ENCODE data around the gene SLC35F6. TPM values are rescaled to one million over a fixed set of nuclear protein-coding genes. Genes with fewer than 3 reads are reported as not detected.

Gene SLC35F6
- total and polyA plus RNA-seq, 9 of the 15 experiments (the other 6 are each of a cell fraction or from before 2014, with no cell fraction given), result 11.9 to 47.3 (median 22.5) TPM

DNA sequence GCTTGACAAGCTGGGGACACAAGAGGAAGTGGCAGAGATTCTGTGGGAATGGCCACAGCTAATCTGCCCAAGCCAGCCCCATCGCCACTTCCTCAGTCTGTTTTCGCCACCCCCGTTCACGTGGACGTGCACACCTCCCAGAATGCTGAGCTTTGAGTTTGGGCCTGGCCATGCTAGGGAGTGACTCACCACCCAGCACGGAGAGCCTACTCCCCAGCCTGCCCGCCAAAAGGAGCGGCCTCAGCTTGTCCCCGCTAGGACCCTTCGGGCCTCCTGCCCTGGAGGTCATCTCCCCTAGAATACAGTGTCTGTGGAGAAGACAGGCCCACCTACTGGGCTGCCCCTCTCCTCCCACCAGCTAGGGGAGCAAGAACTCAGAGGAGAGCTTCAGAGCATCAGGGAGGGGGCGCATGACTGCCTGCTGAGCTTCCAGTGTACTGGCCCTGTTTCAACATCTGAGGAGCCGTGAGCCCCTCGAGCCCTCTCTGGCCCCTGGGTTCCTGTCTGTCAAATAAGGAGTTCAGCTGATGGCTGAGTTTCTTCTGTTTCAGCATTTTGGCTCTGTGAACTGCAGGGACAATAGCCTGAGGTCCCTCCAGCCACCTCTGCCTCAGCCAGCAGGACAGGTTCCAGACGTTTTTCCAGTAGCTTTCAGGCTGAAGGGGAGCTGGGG is 5.1 kb downstream of the SLC35F6 start (continued):
- TF ChIP-seq, protein P1, sequence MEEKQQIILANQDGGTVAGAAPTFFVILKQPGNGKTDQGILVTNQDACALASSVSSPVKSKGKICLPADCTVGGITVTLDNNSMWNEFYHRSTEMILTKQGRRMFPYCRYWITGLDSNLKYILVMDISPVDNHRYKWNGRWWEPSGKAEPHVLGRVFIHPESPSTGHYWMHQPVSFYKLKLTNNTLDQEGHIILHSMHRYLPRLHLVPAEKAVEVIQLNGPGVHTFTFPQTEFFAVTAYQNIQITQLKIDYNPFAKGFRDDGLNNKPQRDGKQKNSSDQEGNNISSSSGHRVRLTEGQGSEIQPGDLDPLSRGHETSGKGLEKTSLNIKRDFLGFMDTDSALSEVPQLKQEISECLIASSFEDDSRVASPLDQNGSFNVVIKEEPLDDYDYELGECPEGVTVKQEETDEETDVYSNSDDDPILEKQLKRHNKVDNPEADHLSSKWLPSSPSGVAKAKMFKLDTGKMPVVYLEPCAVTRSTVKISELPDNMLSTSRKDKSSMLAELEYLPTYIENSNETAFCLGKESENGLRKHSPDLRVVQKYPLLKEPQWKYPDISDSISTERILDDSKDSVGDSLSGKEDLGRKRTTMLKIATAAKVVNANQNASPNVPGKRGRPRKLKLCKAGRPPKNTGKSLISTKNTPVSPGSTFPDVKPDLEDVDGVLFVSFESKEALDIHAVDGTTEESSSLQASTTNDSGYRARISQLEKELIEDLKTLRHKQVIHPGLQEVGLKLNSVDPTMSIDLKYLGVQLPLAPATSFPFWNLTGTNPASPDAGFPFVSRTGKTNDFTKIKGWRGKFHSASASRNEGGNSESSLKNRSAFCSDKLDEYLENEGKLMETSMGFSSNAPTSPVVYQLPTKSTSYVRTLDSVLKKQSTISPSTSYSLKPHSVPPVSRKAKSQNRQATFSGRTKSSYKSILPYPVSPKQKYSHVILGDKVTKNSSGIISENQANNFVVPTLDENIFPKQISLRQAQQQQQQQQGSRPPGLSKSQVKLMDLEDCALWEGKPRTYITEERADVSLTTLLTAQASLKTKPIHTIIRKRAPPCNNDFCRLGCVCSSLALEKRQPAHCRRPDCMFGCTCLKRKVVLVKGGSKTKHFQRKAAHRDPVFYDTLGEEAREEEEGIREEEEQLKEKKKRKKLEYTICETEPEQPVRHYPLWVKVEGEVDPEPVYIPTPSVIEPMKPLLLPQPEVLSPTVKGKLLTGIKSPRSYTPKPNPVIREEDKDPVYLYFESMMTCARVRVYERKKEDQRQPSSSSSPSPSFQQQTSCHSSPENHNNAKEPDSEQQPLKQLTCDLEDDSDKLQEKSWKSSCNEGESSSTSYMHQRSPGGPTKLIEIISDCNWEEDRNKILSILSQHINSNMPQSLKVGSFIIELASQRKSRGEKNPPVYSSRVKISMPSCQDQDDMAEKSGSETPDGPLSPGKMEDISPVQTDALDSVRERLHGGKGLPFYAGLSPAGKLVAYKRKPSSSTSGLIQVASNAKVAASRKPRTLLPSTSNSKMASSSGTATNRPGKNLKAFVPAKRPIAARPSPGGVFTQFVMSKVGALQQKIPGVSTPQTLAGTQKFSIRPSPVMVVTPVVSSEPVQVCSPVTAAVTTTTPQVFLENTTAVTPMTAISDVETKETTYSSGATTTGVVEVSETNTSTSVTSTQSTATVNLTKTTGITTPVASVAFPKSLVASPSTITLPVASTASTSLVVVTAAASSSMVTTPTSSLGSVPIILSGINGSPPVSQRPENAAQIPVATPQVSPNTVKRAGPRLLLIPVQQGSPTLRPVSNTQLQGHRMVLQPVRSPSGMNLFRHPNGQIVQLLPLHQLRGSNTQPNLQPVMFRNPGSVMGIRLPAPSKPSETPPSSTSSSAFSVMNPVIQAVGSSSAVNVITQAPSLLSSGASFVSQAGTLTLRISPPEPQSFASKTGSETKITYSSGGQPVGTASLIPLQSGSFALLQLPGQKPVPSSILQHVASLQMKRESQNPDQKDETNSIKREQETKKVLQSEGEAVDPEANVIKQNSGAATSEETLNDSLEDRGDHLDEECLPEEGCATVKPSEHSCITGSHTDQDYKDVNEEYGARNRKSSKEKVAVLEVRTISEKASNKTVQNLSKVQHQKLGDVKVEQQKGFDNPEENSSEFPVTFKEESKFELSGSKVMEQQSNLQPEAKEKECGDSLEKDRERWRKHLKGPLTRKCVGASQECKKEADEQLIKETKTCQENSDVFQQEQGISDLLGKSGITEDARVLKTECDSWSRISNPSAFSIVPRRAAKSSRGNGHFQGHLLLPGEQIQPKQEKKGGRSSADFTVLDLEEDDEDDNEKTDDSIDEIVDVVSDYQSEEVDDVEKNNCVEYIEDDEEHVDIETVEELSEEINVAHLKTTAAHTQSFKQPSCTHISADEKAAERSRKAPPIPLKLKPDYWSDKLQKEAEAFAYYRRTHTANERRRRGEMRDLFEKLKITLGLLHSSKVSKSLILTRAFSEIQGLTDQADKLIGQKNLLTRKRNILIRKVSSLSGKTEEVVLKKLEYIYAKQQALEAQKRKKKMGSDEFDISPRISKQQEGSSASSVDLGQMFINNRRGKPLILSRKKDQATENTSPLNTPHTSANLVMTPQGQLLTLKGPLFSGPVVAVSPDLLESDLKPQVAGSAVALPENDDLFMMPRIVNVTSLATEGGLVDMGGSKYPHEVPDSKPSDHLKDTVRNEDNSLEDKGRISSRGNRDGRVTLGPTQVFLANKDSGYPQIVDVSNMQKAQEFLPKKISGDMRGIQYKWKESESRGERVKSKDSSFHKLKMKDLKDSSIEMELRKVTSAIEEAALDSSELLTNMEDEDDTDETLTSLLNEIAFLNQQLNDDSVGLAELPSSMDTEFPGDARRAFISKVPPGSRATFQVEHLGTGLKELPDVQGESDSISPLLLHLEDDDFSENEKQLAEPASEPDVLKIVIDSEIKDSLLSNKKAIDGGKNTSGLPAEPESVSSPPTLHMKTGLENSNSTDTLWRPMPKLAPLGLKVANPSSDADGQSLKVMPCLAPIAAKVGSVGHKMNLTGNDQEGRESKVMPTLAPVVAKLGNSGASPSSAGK (IDR thresholded peaks at IDR 0.05), result peak; percentile 96
- TF ChIP-seq PML (IDR thresholded peaks at IDR 0.05; ENCODE audit: low read length) (peak; percentile 52; the same call in 1 of the 2 replicates), PHB (CRISPR knock-in tag; IDR thresholded peaks at IDR 0.05) (no peak), NEUROD1 (IDR thresholded peaks at IDR 0.05; ENCODE audit: borderline replicate concordance, low read depth, low read length, partially characterized antibody) (peak; percentile 70), NR4A1 (CRISPR knock-in tag; IDR thresholded peaks at IDR 0.05) (no peak; the same call in 1 of the 2 replicates), NR4A1 (tag; IDR thresholded peaks at IDR 0.05) (peak; percentile 78; the same call in 1 of the 2 replicates), ZNF444 (CRISPR knock-in tag; IDR thresholded peaks at IDR 0.05) (no peak), ZNF253 (CRISPR knock-in tag; conservative IDR thresholded peaks at IDR 0.05) (no peak)
- TF ChIP-seq, protein P2, sequence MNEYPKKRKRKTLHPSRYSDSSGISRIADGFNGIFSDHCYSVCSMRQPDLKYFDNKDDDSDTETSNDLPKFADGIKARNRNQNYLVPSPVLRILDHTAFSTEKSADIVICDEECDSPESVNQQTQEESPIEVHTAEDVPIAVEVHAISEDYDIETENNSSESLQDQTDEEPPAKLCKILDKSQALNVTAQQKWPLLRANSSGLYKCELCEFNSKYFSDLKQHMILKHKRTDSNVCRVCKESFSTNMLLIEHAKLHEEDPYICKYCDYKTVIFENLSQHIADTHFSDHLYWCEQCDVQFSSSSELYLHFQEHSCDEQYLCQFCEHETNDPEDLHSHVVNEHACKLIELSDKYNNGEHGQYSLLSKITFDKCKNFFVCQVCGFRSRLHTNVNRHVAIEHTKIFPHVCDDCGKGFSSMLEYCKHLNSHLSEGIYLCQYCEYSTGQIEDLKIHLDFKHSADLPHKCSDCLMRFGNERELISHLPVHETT (CRISPR knock-in tag; conservative IDR thresholded peaks at IDR 0.05 in 1 of 2, IDR thresholded peaks at IDR 0.05 in 1 of 2), result peak in 1 of 2 experiments; percentile 48; a peak in 1 of 4 replicates
- TF ChIP-seq, protein P3, sequence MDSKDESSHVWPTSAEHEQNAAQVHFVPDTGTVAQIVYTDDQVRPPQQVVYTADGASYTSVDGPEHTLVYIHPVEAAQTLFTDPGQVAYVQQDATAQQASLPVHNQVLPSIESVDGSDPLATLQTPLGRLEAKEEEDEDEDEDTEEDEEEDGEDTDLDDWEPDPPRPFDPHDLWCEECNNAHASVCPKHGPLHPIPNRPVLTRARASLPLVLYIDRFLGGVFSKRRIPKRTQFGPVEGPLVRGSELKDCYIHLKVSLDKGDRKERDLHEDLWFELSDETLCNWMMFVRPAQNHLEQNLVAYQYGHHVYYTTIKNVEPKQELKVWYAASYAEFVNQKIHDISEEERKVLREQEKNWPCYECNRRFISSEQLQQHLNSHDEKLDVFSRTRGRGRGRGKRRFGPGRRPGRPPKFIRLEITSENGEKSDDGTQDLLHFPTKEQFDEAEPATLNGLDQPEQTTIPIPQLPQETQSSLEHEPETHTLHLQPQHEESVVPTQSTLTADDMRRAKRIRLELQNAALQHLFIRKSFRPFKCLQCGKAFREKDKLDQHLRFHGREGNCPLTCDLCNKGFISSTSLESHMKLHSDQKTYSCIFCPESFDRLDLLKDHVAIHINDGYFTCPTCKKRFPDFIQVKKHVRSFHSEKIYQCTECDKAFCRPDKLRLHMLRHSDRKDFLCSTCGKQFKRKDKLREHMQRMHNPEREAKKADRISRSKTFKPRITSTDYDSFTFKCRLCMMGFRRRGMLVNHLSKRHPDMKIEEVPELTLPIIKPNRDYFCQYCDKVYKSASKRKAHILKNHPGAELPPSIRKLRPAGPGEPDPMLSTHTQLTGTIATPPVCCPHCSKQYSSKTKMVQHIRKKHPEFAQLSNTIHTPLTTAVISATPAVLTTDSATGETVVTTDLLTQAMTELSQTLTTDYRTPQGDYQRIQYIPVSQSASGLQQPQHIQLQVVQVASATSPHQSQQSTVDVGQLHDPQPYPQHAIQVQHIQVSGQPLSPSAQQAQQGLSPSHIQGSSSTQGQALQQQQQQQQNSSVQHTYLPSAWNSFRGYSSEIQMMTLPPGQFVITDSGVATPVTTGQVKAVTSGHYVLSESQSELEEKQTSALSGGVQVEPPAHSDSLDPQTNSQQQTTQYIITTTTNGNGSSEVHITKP (IDR thresholded peaks at IDR 0.05; ENCODE audit: partially characterized antibody), result peak; percentile 72

Measured in K562 (cell line).